DND-41 (cell line): Measurements from ENCODE around the gene SDK2.

Experiments used
- CTCF ChIP-seq: IDR thresholded peaks from 2 replicates; pipeline ENCODE4 v1.5.1; 2012; ENCODE audit warnings: borderline replicate concordance, low read length, moderate library complexity, mild to moderate bottlenecking; ENCODE audit not compliant: poor library complexity, severe bottlenecking; ENCODE audit errors: extremely low read depth
- EZH2 ChIP-seq: IDR thresholded peaks from 3 replicates; pipeline ENCODE4 v1.6.1; 2012; ENCODE audit warnings: borderline replicate concordance, low read depth, mild to moderate bottlenecking, moderate library complexity, low read length, inconsistent platforms; ENCODE audit not compliant: severe bottlenecking

GRCh38 chr17:73317513-73318426 lies 326.5 kb downstream of the SDK2 start:
- TF ChIP-seq EZH2, result no peak
- no peak for TF ChIP-seq CTCF
